HG03097 (cell line): ENCODE results near the gene BGN.

Experiments used
- ATAC-seq: cut with Tn5 transposase; IDR thresholded peaks from one replicate; pipeline ENCODE4 v1.9.1; 2021; ENCODE audit not compliant: unreplicated experiment, low FRiP score

Gene BGN

GRCh38 chrX:153524234-153524633 is 29.5 kb downstream of the BGN start:
- no peak for ATAC-seq

GRCh38 chrX:153525451-153525850 is 30.7 kb downstream of the BGN start:
- ATAC-seq = no peak

- no peak for ATAC-seq
These were observed 31.3 kb downstream of the BGN start for GRCh38 chrX:153526042-153526441.

- no peak for ATAC-seq
These were observed 32.0 kb downstream of the BGN start for GRCh38 chrX:153526801-153527200.

GRCh38 chrX:153527208-153527607 is 32.4 kb downstream of the BGN start:
- no peak for ATAC-seq

- no peak for ATAC-seq
These were observed 35.8 kb downstream of the BGN start for GRCh38 chrX:153530411-153531129.

- no peak for ATAC-seq
These were observed 38.3 kb downstream of the BGN start for GRCh38 chrX:153533091-153533490.

GRCh38 chrX:153537080-153537479 is 42.3 kb downstream of the BGN start:
- ATAC-seq = no peak

GRCh38 chrX:153537526-153538295 is 42.9 kb downstream of the BGN start:
- ATAC-seq = no peak

- no peak for ATAC-seq
These were observed 43.6 kb downstream of the BGN start for GRCh38 chrX:153538424-153538823.

GRCh38 chrX:153539171-153539978 is 44.6 kb downstream of the BGN start:
- ATAC-seq = peak; percentile 61

- no peak for ATAC-seq
These were observed 45.2 kb downstream of the BGN start for GRCh38 chrX:153539979-153540358.

GRCh38 chrX:153544727-153545126 is 49.9 kb downstream of the BGN start:
- no peak for ATAC-seq

GRCh38 chrX:153546386-153546785 is 51.6 kb downstream of the BGN start:
- no peak for ATAC-seq

- ATAC-seq = no peak
These were observed 52.4 kb downstream of the BGN start for GRCh38 chrX:153547195-153547594.

- ATAC-seq = no peak
These were observed 54.5 kb downstream of the BGN start for GRCh38 chrX:153549231-153549630.

- ATAC-seq = no peak
These were observed 55.0 kb downstream of the BGN start for GRCh38 chrX:153549807-153550206.

- no peak for ATAC-seq
These were observed 56.4 kb downstream of the BGN start for GRCh38 chrX:153551135-153551534.

GRCh38 chrX:153554519-153555167 is 59.9 kb downstream of the BGN start:
- ATAC-seq = no peak

GRCh38 chrX:153556767-153557166 is 62.0 kb downstream of the BGN start:
- ATAC-seq = no peak
